H1 (cell line): ENCODE measurements around the gene CYTL1. TPM values are rescaled to one million over a fixed set of nuclear protein-coding genes. Genes with fewer than 3 reads are reported as not detected.

Experiments
- CTCF ChIA-PET: fragments of 300-600 bp; sonication (Branson Sonifier 250); formaldehyde crosslinking; loops from one replicate; lab custom pipeline; 2021; ENCODE audit not compliant: partially characterized antibody; lab: Charles Lee
- POLR2A ChIA-PET: fragments of 300-600 bp; sonication (Branson Sonifier 250); formaldehyde crosslinking; loops from one replicate; lab custom pipeline; 2021; ENCODE audit warnings: inconsistent platforms; ENCODE audit not compliant: partially characterized antibody; lab: Charles Lee
- DNase-seq, 2 experiments: peaks; one replicate each; pipeline versions ENCODE4 v3.0.0 to v3.0.0-alpha.2; 2010 to 2022; ENCODE audit warnings: low spot score in 2 of 2, low read depth in 1 of 2, mixed read lengths in 1 of 2
- FAIRE-seq: peaks from 2 replicates; lab custom pipeline; 2011; peaks lifted over from hg19 to GRCh38; lab: Jason Lieb, UNC
- H2AFZ ChIP-seq: 2 replicates; pipeline ENCODE4 v1.8.1; 2012; ENCODE audit warnings: low read length, inconsistent platforms
- H2AK5ac ChIP-seq: 2 replicates; pipeline ENCODE4 v1.6.1; 2013; ENCODE audit warnings: low read depth, low read length
- H2BK120ac ChIP-seq: replicated peaks from 2 replicates; pipeline ENCODE3; 2013; ENCODE audit warnings: low read depth, low read length, inconsistent platforms
- H2BK12ac ChIP-seq: 2 replicates; pipeline ENCODE4 v1.6.1; 2013; ENCODE audit warnings: low read depth, low read length
- H2BK15ac ChIP-seq: 2 replicates; pipeline ENCODE4 v1.6.1; 2013; ENCODE audit warnings: low read length
- H2BK20ac ChIP-seq: 2 replicates; pipeline ENCODE4 v1.6.1; 2013; ENCODE audit warnings: low read length
- H2BK5ac ChIP-seq: 2 replicates; pipeline ENCODE4 v1.6.1; 2013; ENCODE audit warnings: low read depth, low read length
- H3K14ac ChIP-seq: 2 replicates; pipeline ENCODE4 v1.6.1; 2013; ENCODE audit warnings: inconsistent platforms; ENCODE audit not compliant: insufficient read length
- H3K18ac ChIP-seq: 2 replicates; pipeline ENCODE4 v1.6.1; 2013; ENCODE audit warnings: low read length; ENCODE audit errors: extremely low read depth
- H3K23ac ChIP-seq: 2 replicates; pipeline ENCODE4 v1.6.1; 2013; ENCODE audit warnings: inconsistent platforms; ENCODE audit not compliant: insufficient read length
- H3K23me2 ChIP-seq: 2 replicates; pipeline ENCODE4 v1.6.1; 2013; ENCODE audit warnings: low read depth, low read length
- H3K27ac ChIP-seq: 2 replicates; pipeline ENCODE4 v1.6.1; 2011; ENCODE audit warnings: low read depth, low read length, inconsistent platforms
- H3K27me3 ChIP-seq, 4 experiments: replicated peaks in 1 of 4; 1 replicate in 1 of 4; 2 replicates in 3 of 4; pipeline versions ENCODE4 v1.6.1 to v1.8.1; 2011 to 2013; ENCODE audit warnings: low read length in 3 of 4, mild to moderate bottlenecking in 3 of 4, inconsistent platforms in 2 of 4, mixed read lengths in 2 of 4, moderate library complexity in 1 of 4; ENCODE audit not compliant: control insufficient read depth in 3 of 4, insufficient read depth in 3 of 4; ENCODE audit errors: extremely low read depth in 1 of 4
- H3K36me3 ChIP-seq, 4 experiments: 2 replicates each; pipeline versions ENCODE4 v1.6.1 to v1.8.1; 2011 to 2013; ENCODE audit warnings: mild to moderate bottlenecking in 4 of 4, low read length in 3 of 4, moderate library complexity in 2 of 4, control low read depth in 1 of 4, inconsistent platforms in 1 of 4; ENCODE audit not compliant: insufficient read depth in 4 of 4, control insufficient read depth in 2 of 4
- H3K4ac ChIP-seq: replicated peaks from 2 replicates; pipeline ENCODE3; 2013; ENCODE audit warnings: low read length, low read depth, mixed read lengths, inconsistent platforms; ENCODE audit not compliant: insufficient read length
- H3K4me1 ChIP-seq, 4 experiments: replicated peaks in 1 of 4; 1 replicate in 1 of 4; 2 replicates in 3 of 4; pipeline versions ENCODE4 v1.6.1 to v1.8.1; 2011 to 2013; ENCODE audit warnings: low read length in 3 of 4, inconsistent platforms in 2 of 4, mixed read lengths in 1 of 4; ENCODE audit not compliant: insufficient read depth in 4 of 4, control insufficient read depth in 3 of 4
- H3K4me2 ChIP-seq, 2 experiments: 2 replicates each; pipeline versions ENCODE4 v1.6.1 to v1.8.1; 2011 to 2013; ENCODE audit warnings: low read depth in 2 of 2, low read length in 2 of 2, control low read depth in 1 of 2, inconsistent platforms in 1 of 2, mild to moderate bottlenecking in 1 of 2; ENCODE audit not compliant: insufficient read depth in 1 of 2
- H3K4me3 ChIP-seq, 4 experiments: fragments of 200-600, 300-600 bp in 1 of 4; sonication (generic), shearing (Covaris generic), sonication (Bioruptor Twin) in 1 of 4; 2 replicates each; pipeline versions ENCODE4 v1.5.1 to v1.8.1; 2011 to 2016; ENCODE audit warnings: low read length in 4 of 4, low read depth in 3 of 4, control low read depth in 2 of 4, inconsistent platforms in 2 of 4, mild to moderate bottlenecking in 2 of 4, mixed read lengths in 1 of 4, moderate library complexity in 1 of 4; ENCODE audit not compliant: insufficient read depth in 2 of 4; ENCODE audit errors: extremely low read depth in 1 of 4
- H3K56ac ChIP-seq: replicated peaks from 2 replicates; pipeline ENCODE3; 2013; ENCODE audit warnings: low read depth, mild to moderate bottlenecking, mixed read lengths, low read length, inconsistent platforms; ENCODE audit not compliant: insufficient read length
- H3K79me1 ChIP-seq: 2 replicates; pipeline ENCODE4 v1.6.1; 2013; ENCODE audit warnings: low read depth, low read length, control low read depth
- H3K79me2 ChIP-seq, 2 experiments: 2 replicates each; pipeline versions ENCODE4 v1.6.1 to v1.8.1; 2012 to 2013; ENCODE audit warnings: low read length in 2 of 2, mild to moderate bottlenecking in 2 of 2, inconsistent platforms in 1 of 2; ENCODE audit not compliant: insufficient read depth in 2 of 2, control insufficient read depth in 1 of 2
- H3K9ac ChIP-seq, 4 experiments: replicated peaks in 1 of 4; 1 replicate in 1 of 4; 2 replicates in 3 of 4; pipeline versions ENCODE4 v1.6.1 to v1.8.1; 2011 to 2013; ENCODE audit warnings: low read depth in 3 of 4, low read length in 3 of 4, control low read depth in 2 of 4, mild to moderate bottlenecking in 2 of 4, moderate library complexity in 2 of 4, inconsistent platforms in 1 of 4; ENCODE audit errors: extremely low read depth in 1 of 4
- H3K9me3 ChIP-seq, 2 experiments: 2 replicates each; pipeline versions ENCODE4 v1.6.1 to v1.8.1; 2012 to 2013; ENCODE audit warnings: mild to moderate bottlenecking in 2 of 2, moderate library complexity in 2 of 2, control low read depth in 1 of 2, inconsistent platforms in 1 of 2, low read depth in 1 of 2, low read length in 1 of 2, mixed read lengths in 1 of 2; ENCODE audit not compliant: insufficient read depth in 2 of 2
- H4K20me1 ChIP-seq, 2 experiments: replicated peaks in 1 of 2; 2 replicates each; pipeline versions ENCODE3 to v1.8.1; 2011 to 2013; ENCODE audit warnings: inconsistent platforms in 2 of 2, low read length in 2 of 2, mild to moderate bottlenecking in 1 of 2; ENCODE audit not compliant: insufficient read depth in 2 of 2, control insufficient read depth in 1 of 2
- H4K5ac ChIP-seq: 2 replicates; pipeline ENCODE4 v1.6.1; 2013; ENCODE audit warnings: low read length, low read depth, mixed read lengths, inconsistent platforms; ENCODE audit not compliant: insufficient read length
- H4K8ac ChIP-seq: 2 replicates; pipeline ENCODE4 v1.8.0; 2013; ENCODE audit warnings: mild to moderate bottlenecking, moderate library complexity, low read length, inconsistent platforms; ENCODE audit not compliant: insufficient read depth; ENCODE audit errors: extremely low read depth
- H4K91ac ChIP-seq: replicated peaks from 2 replicates; pipeline ENCODE3; 2013; ENCODE audit warnings: low read length, mixed read lengths, inconsistent platforms; ENCODE audit not compliant: insufficient read length
- CBX5 ChIP-seq: fragments of 300-800, 300-1000 bp; sonication (generic); IDR thresholded peaks from 2 replicates; pipeline ENCODE4 v1.7.1; 2016; ENCODE audit warnings: antibody characterized with exemption, low read length, low read depth
- CREB1 ChIP-seq: IDR thresholded peaks from 2 replicates; pipeline ENCODE4 v1.6.1; 2012; ENCODE audit warnings: inconsistent platforms
- WGBS, 2 experiments: shearing (Covaris generic) in 1 of 2; methylation state at CpG; one replicate each; pipeline versions ENCODE4 v1.1.6 to v1.1.7; 2013 to 2015; ENCODE audit warnings: low lambda C conversion rate in 2 of 2, mixed read lengths in 2 of 2, inconsistent platforms in 1 of 2, low coverage in 1 of 2, missing lambda C conversion rate in 1 of 2; ENCODE audit not compliant: insufficient replicate concordance in 2 of 2, insufficient coverage in 1 of 2, insufficient read length in 1 of 2; ENCODE audit errors: extremely low coverage in 1 of 2, missing lambda C conversion rate in 1 of 2; 5-methylcytosine and 5-hydroxymethylcytosine counted together
- polyA plus RNA-seq, 7 experiments: library from polyadenylated mRNA; depleted of rRNA in 3 of 7; stranded (reverse) in 5 of 7; unstranded in 2 of 7; fragments of >200 nt in 5 of 7; fragments of 200-250 nt in 2 of 7; gene quantifications; 1 replicate in 5 of 7; 2 replicates in 1 of 7; 4 replicates in 1 of 7; pipeline versions ENCODE4 v1.2.1 to v1.2.3, GENCODE V29; 2011 to 2013; ENCODE audit warnings: missing spikeins in 2 of 7, mixed read lengths in 2 of 7
- total RNA-seq: library from RNA; stranded (reverse); fragmentation: NEBNext Ultra II Directional; extraction: Animal tissue kit (Norgen Biotek cat#: 25700); gene quantifications from 2 replicates; pipeline ENCODE4 v1.2.1, GENCODE V29; 2021

Gene CYTL1
- total and polyA plus RNA-seq, 2 of the 8 experiments (the other 6 are each of a cell fraction or from before 2014, with no cell fraction given), result 8.6 to 9.8 TPM

- H3K23ac ChIP-seq, result no peak overlapping the region
- H3K9ac ChIP-seq, result no peak overlapping the region
- H3K4me1 ChIP-seq, result no peaks in the 10 kb centered on the region
- H3K4me3 ChIP-seq, result no peak overlapping the region
- no peaks in the 10 kb centered on the region for H3K36me3 ChIP-seq
- no peak overlapping the region for H4K91ac ChIP-seq
- no peak overlapping the region for H3K27ac ChIP-seq
- no peak overlapping the region for H3K4me2 ChIP-seq
- no peak overlapping the region for H2BK5ac ChIP-seq
- TF ChIP-seq CREB1, result no peak
- no peak for TF ChIP-seq CBX5
- TF ChIP-seq, all 59 proteins: peak for 0
- Histone ChIP-seq H3K14ac (no peak overlapping the region), H2BK120ac (no peak overlapping the region), H4K20me1 (no peaks in the 10 kb centered on the region), H4K8ac (no peak overlapping the region), H3K79me1 (no peaks in the 10 kb centered on the region), H3K4ac (no peak overlapping the region), H3K79me2 (no peaks in the 10 kb centered on the region), H2AK5ac (no peak overlapping the region), H2AFZ (no peak overlapping the region), H2BK15ac (no peak overlapping the region), H3K56ac (no peak overlapping the region), H2BK12ac (no peak overlapping the region), H3K9me3 (peaks cover 3 to 19% of the 10 kb centered on the region in 2 experiments), H3K27me3 (no peaks in the 10 kb centered on the region), H3K23me2 (peaks cover 2% of the 10 kb centered on the region; the same call in 1 of the 2 replicates), H3K18ac (no peak overlapping the region), H2BK20ac (no peak overlapping the region), H4K5ac (no peak overlapping the region)
- 75% methylated on average over 4 of the region's 4 CpGs; no CpG with 5 or more reads in 1 of the 2 experiments for WGBS, 2 experiments
- DNase-seq (no peak), FAIRE-seq (no peak)
- POLR2A ChIA-PET, result no interaction called here
- CTCF ChIA-PET, result no interaction called here
Measured at GRCh38 chr4:4979971-4980370, 39.3 kb downstream of the CYTL1 start.
